Astrocyte of the cerebellum (primary cell): ENCODE data around the gene CHD6.
"Not testable (repeated sequence)": the region's sequence is repeated elsewhere in the genome, so short reads cannot be mapped to it uniquely, and the experiment has no call there.

ENCODE experiments used
- DNase-seq: peaks from one replicate; pipeline ENCODE4 v3.0.0-alpha.2; 2011; ENCODE audit warnings: low read depth
- H3K4me3 ChIP-seq: 2 replicates; pipeline ENCODE4 v1.5.1; 2011; ENCODE audit warnings: mild to moderate bottlenecking, low read depth, low read length, moderate library complexity
- CTCF ChIP-seq: IDR thresholded peaks from 2 replicates; pipeline ENCODE4 v1.5.1; 2012; ENCODE audit warnings: low read length, low read depth, moderate library complexity, mild to moderate bottlenecking; ENCODE audit errors: missing control alignments
- in situ Hi-C: cut with HindIII; loops from 2 replicates; pipeline ENCODE4 v1.10.0; 2017; ENCODE audit warnings: low sequenced_read_pairs

Gene CHD6

DNA sequence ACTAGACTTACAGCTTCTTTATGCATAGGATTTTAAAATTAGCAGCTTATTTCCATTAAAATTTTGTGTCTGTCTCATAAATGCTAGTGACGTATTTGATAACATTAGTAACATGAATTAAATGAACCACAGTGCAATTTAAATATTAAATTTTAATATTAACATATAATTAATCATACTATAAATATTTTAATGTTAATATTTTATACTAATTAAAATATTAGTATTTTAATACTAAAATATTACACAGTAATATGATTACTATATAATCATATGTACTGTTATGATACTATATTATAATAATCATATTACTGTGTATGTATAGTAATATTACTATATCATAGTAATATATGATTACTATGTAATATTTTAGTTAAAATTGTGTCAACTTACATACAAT, 73.7 kb downstream of the CHD6 start:
- TF ChIP-seq CTCF: no peak
- no peak for DNase-seq
- in situ Hi-C loops: no loop called here
- no peak overlapping the region for H3K4me3 ChIP-seq

DNA sequence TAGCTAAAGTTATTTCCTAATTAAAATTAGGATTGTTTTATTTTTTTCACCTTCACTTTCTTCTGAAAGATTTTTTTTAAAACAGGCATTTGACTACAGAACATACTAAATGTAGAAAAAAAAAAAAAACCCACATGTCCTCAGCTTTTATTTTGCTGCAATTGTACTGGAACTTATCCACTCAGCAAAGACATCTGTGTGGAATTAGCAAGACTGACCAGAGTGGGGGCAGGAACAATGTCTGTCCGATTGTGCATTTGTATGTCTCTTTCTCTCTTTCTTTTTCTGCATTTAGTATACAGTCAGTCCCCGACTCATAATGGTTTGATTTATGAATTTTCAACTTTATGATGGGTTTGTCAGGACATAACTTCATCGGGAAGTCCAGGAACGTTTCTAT, 77.3 kb downstream of the CHD6 start:
- no peak overlapping the region for H3K4me3 ChIP-seq
- no peak for DNase-seq
- TF ChIP-seq CTCF: no peak
- in situ Hi-C loops: no loop called here

DNA sequence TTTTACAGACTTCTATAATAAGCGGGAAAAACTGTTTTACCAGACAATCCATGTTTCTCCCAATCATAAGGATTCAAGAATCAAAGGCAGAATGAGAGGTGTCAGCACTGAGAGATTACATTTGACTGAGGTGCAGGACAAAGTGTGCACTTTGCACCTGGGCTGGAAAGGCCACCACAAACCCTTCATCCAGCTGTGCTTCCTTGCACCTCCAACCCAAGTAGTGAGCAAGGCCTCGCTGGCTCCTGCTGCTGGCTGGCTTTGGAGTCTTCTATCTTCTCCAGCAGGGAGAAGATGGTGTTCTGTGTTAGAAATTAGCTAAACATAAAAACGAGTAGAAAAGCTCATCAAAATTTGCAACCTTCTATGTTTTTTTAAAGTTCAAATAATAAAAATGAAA, 77.7 kb downstream of the CHD6 start:
- H3K4me3 ChIP-seq: no peak overlapping the region
- in situ Hi-C loops: no loop called here
- no peak for DNase-seq
- TF ChIP-seq CTCF: no peak

DNA sequence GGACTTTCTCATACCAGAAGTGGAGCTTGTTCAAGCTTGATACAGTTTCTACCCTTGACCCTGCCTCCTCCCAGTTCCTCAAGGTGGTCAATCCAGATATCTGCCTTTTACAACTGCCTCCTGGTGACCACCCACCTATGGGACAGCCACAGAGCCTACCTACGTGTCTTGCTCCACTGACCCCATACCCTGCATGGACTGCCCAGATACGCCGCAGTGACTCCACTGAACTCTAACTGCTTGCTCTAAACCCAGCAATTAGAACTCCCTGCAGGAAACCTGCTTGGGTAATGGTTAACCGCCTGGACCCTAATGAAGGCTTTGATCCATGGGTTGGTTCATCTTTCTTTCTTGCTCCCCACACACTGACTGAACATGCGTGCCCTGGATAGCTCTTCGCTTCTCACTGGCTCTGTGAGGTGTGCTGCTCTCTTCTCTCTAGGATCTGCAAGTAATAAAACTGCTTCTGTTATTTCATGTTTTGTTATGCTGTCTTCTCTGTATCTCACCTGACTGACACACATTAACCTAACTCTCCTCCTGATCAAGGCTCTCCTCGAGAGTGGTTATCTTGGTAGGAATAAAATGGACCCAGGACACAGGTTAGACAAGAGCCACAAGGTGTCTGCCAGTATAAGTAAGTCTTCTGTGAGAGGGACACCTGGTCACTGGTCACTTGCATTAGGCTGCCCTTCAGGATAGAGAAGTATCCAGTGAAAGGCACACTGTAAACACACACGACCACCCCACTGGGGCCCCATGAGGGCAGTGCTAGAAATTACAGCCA, 79.2 kb downstream of the CHD6 start:
- TF ChIP-seq CTCF: no peak
- in situ Hi-C loops: no loop called here
- no peak for DNase-seq
- H3K4me3 ChIP-seq: no peak overlapping the region

DNA sequence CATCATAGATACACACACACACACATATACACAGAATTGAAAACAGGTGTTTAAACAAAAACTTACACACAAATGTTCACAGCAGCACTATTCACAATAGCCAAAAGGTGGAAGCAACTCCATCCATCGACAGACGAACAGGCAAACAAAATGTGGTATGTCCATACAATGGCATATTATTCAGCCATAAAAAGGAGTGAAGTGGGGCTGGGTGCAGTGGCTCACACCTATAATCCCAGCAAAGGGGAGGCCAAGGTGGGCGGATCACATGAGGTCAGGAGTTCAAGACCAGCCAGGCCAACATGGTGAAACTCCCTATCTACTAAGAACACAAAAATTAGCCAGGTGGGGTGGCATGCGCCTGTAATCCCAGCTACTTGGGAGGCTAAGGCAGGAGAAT, 80.3 kb downstream of the CHD6 start:
- no peak for TF ChIP-seq CTCF
- in situ Hi-C loops: no loop called here
- no peak overlapping the region for H3K4me3 ChIP-seq
- no peak for DNase-seq

GRCh38 chr20:41535551-41535950, 82.6 kb downstream of the CHD6 start:
- DNase-seq, H3K4me3 ChIP-seq, in situ Hi-C loops: not testable (repeated sequence)

GRCh38 chr20:41534842-41535241, 83.3 kb downstream of the CHD6 start:
- no peak for DNase-seq
- no peak for TF ChIP-seq CTCF
- no peak overlapping the region for H3K4me3 ChIP-seq
- in situ Hi-C loops: no loop called here
